NCI-H2029 treated with DMSO at 0.1 percent for 48 hours (cell line): ENCODE measurements around the gene DENND1B.

Experiments used
- DNase-seq: peaks from one replicate; lab custom pipeline; 2025; lab: John Stamatoyannopoulos, UW

The DENND1B gene

DNA sequence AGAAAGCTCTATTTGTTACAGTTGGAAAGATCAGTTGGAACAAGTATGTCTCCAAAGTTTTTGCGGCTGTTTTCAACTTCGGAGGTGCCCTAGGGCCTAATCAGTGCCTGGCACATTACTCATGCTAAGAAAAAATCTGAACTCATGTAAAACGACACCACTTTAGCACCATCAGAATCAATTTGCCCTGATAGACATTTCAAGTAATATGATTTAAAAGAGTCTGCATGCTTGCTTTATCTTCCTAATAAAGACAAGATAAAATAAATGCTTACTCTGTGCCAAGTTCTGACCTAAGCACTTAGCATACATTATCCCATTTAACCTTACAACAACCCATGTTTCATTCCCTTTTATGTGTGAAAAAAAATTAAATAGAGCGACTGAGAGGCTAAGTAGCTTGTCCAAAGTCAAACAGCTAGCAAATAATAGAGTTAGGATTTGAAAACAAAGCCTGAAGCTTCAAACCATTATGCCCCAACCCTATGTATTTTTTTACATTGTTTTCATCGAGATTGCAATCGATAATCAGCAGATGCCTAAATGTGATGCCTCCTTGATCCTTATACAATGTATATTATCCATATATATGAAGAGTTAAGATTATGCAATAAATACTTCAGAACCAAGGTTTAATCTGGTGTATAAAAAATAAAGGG is 91.3 kb downstream of the DENND1B start:
- DNase-seq = no peak

DNA sequence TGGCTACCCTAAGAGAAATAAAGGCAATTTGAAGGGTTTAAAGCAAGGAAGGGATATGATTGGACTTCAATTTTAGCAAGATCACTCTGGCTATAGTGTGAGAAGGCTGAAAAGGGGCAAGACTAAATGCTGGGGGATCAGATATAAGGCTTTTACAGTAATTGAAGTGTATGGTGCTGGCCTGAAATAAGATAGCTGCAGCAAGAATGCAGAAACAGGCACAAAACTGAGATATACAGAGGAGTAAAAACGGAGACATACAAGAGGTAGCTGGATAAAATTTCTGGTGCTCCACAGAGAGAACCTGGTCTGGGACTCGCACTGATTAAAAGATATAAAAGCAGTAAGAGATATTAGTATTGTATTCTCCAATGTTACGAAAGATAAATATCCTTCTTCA is 92.0 kb downstream of the DENND1B start:
- no peak for DNase-seq

DNA sequence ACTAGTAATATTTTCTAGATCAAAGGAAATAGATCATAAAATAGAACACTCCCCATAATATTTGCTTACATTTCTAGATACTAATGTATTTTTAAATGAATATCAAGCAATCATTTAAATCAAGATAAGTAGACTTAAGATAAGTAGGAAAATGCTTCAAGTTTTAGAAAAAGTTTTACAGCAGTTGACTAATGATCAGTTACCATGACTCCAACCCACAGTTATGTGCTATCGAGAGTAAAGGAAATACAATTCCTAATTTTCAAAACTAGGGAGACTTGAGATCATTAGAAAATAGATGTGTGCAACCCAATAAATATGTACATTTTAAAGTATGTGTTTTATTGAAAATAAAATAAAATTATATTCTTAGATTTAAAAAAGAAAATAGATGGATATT is 95.0 kb downstream of the DENND1B start:
- no peak for DNase-seq

DNA sequence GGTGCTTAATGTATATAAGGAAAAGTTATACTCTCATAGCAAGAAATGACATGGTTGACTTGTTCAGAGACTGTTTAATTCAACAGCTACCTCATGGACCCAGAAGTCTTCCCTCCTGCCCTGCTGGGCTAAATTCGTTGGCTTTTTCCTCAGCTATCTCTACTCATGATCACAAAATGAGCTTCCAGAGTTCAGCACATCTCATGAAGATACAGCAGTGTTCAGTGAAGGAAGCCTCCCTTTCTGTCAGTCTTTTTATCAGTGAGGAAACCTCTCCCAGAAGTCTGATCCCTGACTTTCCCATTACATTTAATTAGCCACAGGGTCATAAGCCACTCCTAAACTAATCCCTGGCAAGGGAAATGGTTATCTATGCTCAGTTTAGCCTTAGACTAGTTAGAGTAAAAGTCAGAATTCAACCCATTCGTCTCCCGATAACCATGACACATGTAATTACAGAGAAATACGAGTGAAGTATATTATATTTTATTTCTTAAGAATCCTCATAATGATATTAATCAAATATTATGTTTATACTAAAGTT is 97.5 kb downstream of the DENND1B start:
- DNase-seq = no peak

DNA sequence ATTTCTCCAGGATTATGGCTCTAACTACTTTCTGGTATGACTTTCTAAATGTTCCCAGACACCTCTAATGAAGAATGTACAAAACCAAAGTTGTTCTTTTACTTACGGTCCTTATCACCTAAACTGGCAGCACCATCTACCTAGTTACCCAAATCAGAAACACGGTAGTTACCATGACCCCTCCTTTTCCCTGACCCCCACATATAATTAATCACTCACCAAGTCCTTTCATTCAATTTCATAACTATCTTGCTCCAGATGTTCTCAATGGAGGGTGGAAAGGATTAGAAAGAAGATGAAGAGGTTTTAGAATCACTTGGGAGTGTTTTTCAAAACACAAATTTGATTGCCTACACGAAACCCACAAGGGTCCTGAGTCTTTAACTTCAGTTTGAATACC is 98.0 kb downstream of the DENND1B start:
- DNase-seq = no peak

- no peak for DNase-seq
Observed at GRCh38 chr1:197675583-197676208, 99.6 kb downstream of the DENND1B start.

GRCh38 chr1:197674286-197674685 is 101.0 kb downstream of the DENND1B start:
- DNase-seq = no peak

DNA sequence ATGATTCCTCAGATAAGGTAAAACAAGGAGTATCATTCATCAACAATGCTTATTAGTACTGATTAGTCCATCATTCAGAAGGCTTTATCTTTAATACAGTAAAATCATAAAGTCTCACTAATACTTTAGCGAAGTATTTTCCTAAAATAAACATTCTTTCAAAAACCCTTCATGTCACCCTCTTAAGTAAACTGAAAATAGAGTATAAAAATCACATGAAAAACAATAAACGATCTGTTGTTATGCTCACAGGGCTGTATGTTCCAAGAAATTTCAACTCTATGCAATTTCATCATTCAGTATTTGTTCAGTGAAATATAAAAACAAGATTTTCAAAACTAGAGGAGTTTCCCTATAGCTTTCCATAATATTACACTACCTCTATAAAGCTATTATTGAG is 102.0 kb downstream of the DENND1B start:
- DNase-seq = no peak

- no peak for DNase-seq
Observed at GRCh38 chr1:197672347-197672746, 102.9 kb downstream of the DENND1B start.

GRCh38 chr1:197671920-197672319 is 103.4 kb downstream of the DENND1B start:
- DNase-seq = no peak

- no peak for DNase-seq
Observed at GRCh38 chr1:197671140-197671539, 104.1 kb downstream of the DENND1B start.

GRCh38 chr1:197666769-197667285 is 108.5 kb downstream of the DENND1B start:
- DNase-seq = no peak

GRCh38 chr1:197664391-197664790 is 110.9 kb downstream of the DENND1B start:
- no peak for DNase-seq

DNA sequence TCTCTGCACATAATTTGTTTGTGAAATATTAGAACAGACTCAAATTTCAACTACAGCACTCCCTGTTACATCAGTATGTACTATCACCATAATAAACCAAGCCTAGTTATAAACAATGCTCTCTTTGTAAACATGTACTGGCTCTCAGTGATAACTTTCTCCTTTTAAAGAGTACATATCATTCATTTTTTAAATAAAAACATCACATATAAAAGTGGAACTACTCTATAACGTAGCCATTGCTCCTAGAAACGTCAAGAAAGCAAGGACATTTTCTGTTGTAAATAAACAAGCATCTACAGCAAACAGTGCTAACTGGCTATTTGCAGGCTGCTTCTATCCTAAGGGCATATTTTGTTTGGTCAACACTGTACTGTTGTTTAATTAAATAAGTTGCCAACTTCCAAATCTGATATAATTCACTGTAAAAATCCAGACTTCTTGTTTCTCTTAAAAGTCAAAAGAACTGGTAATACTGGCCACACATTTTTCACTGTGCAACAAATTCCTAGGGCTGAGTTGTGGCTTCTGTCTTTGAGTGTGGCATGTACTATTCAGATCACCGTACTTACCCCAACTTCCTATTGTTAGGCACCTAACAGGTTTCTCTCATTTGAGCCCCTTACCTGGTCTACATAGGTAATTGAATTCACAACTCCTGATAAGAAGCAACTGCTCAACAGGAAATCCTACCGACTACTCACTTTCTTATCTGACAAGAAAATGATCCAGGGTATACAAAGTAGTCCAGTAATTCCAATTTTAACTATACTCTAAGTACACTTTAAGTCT is 111.9 kb downstream of the DENND1B start:
- no peak for DNase-seq

DNA sequence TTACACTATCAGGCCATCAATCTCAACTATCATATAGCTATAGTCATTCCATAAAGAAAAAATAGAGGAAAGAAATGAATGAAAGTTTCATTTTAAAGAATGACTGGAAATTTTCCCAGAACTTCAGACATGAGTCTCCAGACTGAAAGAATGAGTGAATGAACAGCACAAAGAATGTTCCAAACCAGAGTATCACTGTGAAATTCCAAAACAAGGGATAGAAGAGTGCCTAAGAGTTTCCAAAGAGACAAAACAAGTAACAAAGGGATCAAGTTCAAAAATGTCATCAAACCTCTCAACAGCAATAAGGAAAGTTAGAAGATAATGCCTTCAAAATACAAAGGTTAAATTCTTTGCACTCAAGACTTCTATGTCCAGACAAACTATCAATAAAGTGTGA is 114.9 kb downstream of the DENND1B start:
- DNase-seq = no peak

DNA sequence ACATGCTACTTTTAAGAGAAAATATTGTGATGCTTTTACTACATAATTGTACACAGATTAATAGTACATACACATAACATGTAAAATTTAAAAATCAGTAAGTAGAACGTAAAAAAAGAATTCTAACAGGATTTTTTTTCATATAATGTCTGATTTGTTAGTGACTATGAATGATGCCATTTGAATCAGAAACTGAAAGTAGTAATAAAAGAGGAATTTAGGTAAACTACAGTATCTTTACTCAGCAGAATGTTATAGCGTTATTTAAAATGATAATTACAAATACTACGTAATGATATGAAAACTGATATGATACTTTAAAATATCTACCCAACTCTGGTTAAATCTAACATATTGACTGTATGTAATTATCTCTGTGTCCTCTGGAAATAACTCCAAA is 116.1 kb downstream of the DENND1B start:
- no peak for DNase-seq

DNA sequence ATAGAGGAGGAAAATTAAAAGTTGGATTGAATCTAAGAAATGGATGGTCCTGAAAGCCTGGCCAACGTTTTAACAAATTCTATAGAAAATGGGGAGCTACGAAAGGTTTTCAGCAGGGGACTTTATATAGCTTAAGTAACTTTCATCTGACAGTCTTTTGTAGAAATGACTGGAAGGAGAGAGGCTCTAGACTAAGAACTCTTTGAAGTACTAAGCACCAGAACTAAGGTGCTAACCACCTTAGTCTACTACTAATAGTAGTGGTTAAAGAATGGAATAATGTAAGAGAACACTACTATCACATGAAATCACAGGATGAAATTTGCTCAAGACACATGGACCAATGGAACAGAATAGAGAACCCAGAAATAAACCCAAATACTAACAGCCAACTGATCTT is 126.1 kb downstream of the DENND1B start:
- DNase-seq = no peak

GRCh38 chr1:197638316-197638715 is 137.0 kb downstream of the DENND1B start:
- no peak for DNase-seq

DNA sequence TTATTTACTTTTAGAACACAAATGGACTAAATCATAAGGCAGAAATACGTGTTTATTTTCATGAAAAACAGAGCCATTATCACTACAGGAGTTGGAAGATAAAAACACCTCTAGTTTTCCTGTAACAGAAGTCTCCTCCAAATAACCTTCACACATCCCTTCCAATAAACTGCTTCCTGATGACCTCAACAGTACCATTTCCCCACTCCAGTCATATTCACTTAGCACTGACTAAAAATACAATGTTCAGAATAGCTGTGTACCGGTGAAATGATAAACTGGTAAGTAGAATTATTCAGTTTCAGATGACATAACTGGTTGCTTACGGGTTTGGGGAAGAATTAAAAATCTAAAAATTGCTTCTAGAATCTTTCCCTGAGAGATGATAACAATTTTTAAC is 137.9 kb downstream of the DENND1B start:
- DNase-seq = no peak

DNA sequence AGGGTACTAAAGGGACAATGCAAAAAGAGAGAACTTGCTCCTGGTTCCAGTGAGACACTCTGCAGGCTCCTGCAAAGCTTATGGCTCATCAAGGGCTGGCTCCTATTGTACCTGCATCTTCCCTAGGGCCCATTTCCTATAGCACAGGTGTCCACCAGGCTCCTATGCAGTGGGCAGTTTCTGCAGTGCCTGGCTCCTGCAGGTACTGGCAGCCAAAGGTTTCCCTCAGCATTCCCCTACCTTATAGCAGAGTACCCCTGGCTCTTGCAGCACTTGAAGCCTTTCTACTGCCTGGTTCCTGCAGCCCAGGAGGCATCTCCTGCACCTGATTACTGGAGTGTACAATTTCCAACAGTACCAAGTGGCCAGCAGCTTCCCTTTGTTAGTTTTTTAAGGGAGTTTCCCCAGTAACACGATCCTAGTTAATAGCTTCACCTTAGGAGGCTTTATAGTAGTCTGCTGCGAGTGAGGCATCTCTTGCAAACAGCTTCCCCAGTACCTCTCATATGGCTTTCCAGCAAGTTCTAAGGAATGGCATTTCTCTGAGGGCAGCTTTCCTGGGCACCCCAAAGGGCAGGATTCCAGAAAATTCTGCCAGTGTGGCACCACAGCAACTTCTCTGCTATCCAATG is 141.7 kb downstream of the DENND1B start:
- DNase-seq = no peak

DNA sequence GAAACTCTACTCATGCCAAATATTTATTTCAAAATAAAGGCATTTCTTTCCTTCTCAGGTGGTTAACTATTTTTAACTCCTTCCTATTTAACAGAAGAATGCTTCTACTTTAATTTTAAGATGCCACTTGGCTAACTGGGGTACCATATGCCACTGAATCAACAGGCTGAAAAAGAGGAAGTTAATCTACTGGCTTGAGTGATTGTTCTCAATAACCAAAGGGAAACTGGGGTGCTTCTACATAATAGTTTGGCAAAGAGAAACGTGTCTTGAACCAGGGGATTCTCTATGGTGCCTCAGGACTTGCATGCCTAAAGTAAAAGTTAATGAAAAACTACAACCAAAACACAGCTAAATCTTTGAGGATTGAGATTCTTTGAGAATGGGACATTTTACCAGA is 142.6 kb downstream of the DENND1B start:
- DNase-seq = no peak

GRCh38 chr1:197632005-197632404 is 143.3 kb downstream of the DENND1B start:
- DNase-seq = no peak
